Esophagus squamous epithelium (tissue), 5 donors: Measurements from ENCODE around the gene FBLN5. TPM values are rescaled to one million over a fixed set of nuclear protein-coding genes. Genes with fewer than 3 reads are reported as not detected.

Experiments used
- DNase-seq: peaks from one replicate; lab custom pipeline; 2025; lab: John Stamatoyannopoulos, UW
- H3K27ac ChIP-seq, 4 donors: fragments of 200-600 bp; sonication (generic); one replicate each; pipeline ENCODE4 v1.5.1; 2016 to 2019; ENCODE audit warnings: mild to moderate bottlenecking in 1 of 4
- H3K27me3 ChIP-seq, 4 donors: fragments of 200-600 bp; sonication (generic); 1 replicate in 3 of 4; 2 replicates in 1 of 4; pipeline versions ENCODE4 v1.5.1 to v1.6.0; 2017 to 2021; ENCODE audit warnings: antibody characterized with exemption in 1 of 4
- H3K36me3 ChIP-seq, 3 donors: fragments of 200-600 bp; sonication (generic); one replicate each; pipeline ENCODE4 v1.5.1; 2016 to 2019
- H3K4me1 ChIP-seq, 3 donors: fragments of 200-600 bp; sonication (generic); one replicate each; pipeline ENCODE4 v1.5.1; 2017 to 2019
- H3K4me3 ChIP-seq, 4 donors: fragments of 200-600 bp; sonication (generic); 1 replicate in 3 of 4; 2 replicates in 1 of 4; pipeline ENCODE4 v1.5.1; 2016 to 2019; ENCODE audit warnings: mild to moderate bottlenecking in 2 of 4, moderate library complexity in 1 of 4
- H3K9me3 ChIP-seq, 3 donors: fragments of 200-600 bp; sonication (generic); one replicate each; pipeline ENCODE4 v1.5.1; 2016 to 2019
- CTCF ChIP-seq, 6 experiments: fragments of 450-650 bp in 4 of 6; fragments of 200-600 bp in 2 of 6; sonication (generic) in 2 of 6; IDR thresholded peaks; one replicate each; pipeline ENCODE4 v1.5.1; 2016 to 2019; ENCODE audit warnings: antibody characterized with exemption in 6 of 6, mild to moderate bottlenecking in 4 of 6, moderate library complexity in 4 of 6
- POLR2A ChIP-seq, 4 donors: fragments of 450-650 bp; IDR thresholded peaks; one replicate each; pipeline ENCODE4 v1.6.1; 2017; ENCODE audit warnings: antibody characterized with exemption in 4 of 4, mild to moderate bottlenecking in 4 of 4, moderate library complexity in 3 of 4
- WGBS, 2 donors: methylation state at CpG; one replicate each; pipeline ENCODE4 v1.1.5; 2018; 5-methylcytosine and 5-hydroxymethylcytosine counted together
- intact Hi-C: fragments of 100-400 bp; cut with DNase I; formaldehyde crosslinking; loops from one replicate; pipeline ENCODE4 v1.15.0; 2022
- total RNA-seq, 4 donors: library from RNA; depleted of rRNA; stranded (reverse); fragments of >200 nt; gene quantifications; one replicate each; pipeline ENCODE4 v1.1.0, GENCODE V29; 2016
- donor health status: DM: yes; HTN: yes; CAD: no.

The FBLN5 gene
- total RNA-seq, 4 donors from 2014 or later: 1.2 to 83.5 (median 8.0) TPM

- intact Hi-C loops: no loop called here
- H3K9me3 ChIP-seq: no peaks in the 10 kb centered on the region
- H3K4me1 ChIP-seq: peaks cover 4 to 27% (median 4%) of the 10 kb centered on the region in 3 donors
- no peak overlapping the region for H3K27ac ChIP-seq
- DNase-seq: no peak
- TF ChIP-seq POLR2A (IDR thresholded peaks at IDR 0.05) (no peak), CTCF (IDR thresholded peaks at IDR 0.05) (no peak)
- H3K4me3 ChIP-seq: no peak overlapping the region
- WGBS, 2 donors: 62 to 65% methylated on average over 4 of the region's 4 CpGs
- H3K36me3 ChIP-seq: peaks cover 0 to 65% (median 0%) of the 10 kb centered on the region in 3 donors
- no peaks in the 10 kb centered on the region for H3K27me3 ChIP-seq
Measured at GRCh38 chr14:91983588-91983987, 36.1 kb upstream of the FBLN5 start.

GRCh38 chr14:91980157-91980556 lies 32.7 kb upstream of the FBLN5 start:
- DNase-seq: no peak
- peaks cover 4 to 17% (median 4%) of the 10 kb centered on the region in 3 donors for H3K4me1 ChIP-seq
- peaks cover 0 to 67% (median 0%) of the 10 kb centered on the region in 3 donors for H3K36me3 ChIP-seq
- peak overlapping the region in 1 of 4 donors; percentile 42 for H3K27ac ChIP-seq
- TF ChIP-seq POLR2A (IDR thresholded peaks at IDR 0.05): no peak
- no peak for TF ChIP-seq CTCF (IDR thresholded peaks at IDR 0.05)
- H3K27me3 ChIP-seq: no peaks in the 10 kb centered on the region
- intact Hi-C loops: no loop called here
- no peak overlapping the region for H3K4me3 ChIP-seq
- H3K9me3 ChIP-seq: no peaks in the 10 kb centered on the region

DNA sequence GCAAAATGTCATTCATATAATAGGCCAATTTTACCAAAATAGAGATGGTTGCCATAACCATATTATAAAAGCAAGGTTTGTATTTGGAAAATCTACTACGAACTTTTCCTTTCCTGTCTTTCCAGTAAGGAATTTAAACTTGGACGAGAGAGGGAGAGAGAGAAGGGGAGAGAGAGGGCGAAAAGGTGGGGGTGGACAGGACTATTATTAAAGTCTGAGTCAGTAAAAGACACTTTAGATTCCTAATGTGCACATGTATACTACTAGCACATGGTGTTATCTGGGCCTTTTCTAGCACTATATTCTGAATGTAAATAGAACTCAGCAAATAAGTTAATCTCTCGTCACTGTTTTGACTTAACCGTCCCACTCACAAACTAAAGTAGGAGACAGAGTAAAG lies 30.4 kb upstream of the FBLN5 start:
- Histone ChIP-seq H3K27ac (no peak overlapping the region), H3K36me3 (peaks cover 0 to 67% (median 7%) of the 10 kb centered on the region in 3 donors), H3K9me3 (no peaks in the 10 kb centered on the region), H3K4me1 (peaks cover 4 to 14% (median 4%) of the 10 kb centered on the region in 3 donors), H3K4me3 (no peak overlapping the region), H3K27me3 (no peaks in the 10 kb centered on the region)
- DNase-seq: no peak
- TF ChIP-seq POLR2A (IDR thresholded peaks at IDR 0.05) (no peak), CTCF (IDR thresholded peaks at IDR 0.05) (no peak)
- 66 to 90% methylated on average over 5 of the region's 5 CpGs for WGBS, 2 donors
- intact Hi-C loops: no loop called here

GRCh38 chr14:91975763-91976162 lies 28.3 kb upstream of the FBLN5 start:
- H3K27ac ChIP-seq: no peak overlapping the region
- H3K27me3 ChIP-seq: no peaks in the 10 kb centered on the region
- DNase-seq: no peak
- peaks cover under 1 to 80% (median 14%) of the 10 kb centered on the region in 3 donors for H3K36me3 ChIP-seq
- H3K4me3 ChIP-seq: no peak overlapping the region
- intact Hi-C loops: no loop called here
- no peak for TF ChIP-seq POLR2A (IDR thresholded peaks at IDR 0.05)
- no peaks in the 10 kb centered on the region for H3K9me3 ChIP-seq
- H3K4me1 ChIP-seq: peaks cover 4 to 13% (median 4%) of the 10 kb centered on the region in 3 donors

DNA sequence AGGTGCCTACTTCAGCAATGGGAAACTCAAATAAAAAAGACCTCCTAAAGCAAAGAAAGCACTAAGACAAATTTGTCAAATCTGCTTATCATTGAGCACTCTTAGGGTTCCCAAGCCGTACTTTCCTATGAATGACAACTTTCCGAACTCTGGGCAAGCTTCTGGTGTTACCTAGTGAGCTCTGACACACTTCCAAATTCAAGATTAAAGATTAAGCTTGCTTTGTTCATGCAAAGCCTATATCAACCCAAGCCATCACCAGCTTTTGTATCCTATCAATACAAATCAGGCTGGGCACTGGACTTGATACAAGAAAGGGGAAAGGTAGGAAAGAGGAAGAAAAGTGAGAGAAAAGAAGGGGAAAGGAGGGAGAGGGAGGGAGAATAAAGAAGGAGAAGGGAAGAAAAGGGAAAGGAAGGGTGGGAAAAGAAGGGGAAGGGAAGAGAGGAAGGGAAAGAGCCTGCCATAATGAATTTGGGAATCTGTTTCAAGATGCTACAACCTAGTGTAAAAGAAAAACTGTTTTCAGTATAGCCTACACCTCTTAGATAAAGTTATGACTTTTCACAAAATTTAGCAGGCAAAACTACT lies 23.8 kb upstream of the FBLN5 start:
- Histone ChIP-seq H3K4me1 (no peaks in the 10 kb centered on the region), H3K36me3 (peaks cover 13 to 96% (median 14%) of the 10 kb centered on the region in 3 donors), H3K9me3 (no peaks in the 10 kb centered on the region), H3K4me3 (no peak overlapping the region), H3K27me3 (no peaks in the 10 kb centered on the region), H3K27ac (no peak overlapping the region)
- no peak for DNase-seq
- WGBS, 2 donors: 88 to 100% methylated on average over 2 of the region's 2 CpGs
- TF ChIP-seq CTCF (IDR thresholded peaks at IDR 0.05) (no peak), POLR2A (IDR thresholded peaks at IDR 0.05) (no peak)
- intact Hi-C loops: no loop called here
